H1 (cell line): ENCODE measurements around the gene FBXO21. TPM values are rescaled to one million over a fixed set of nuclear protein-coding genes. Genes with fewer than 3 reads are reported as not detected.

Experiments used
- CTCF ChIA-PET: fragments of 300-600 bp; sonication (Branson Sonifier 250); formaldehyde crosslinking; loops from one replicate; lab custom pipeline; 2021; ENCODE audit not compliant: partially characterized antibody; lab: Charles Lee
- POLR2A ChIA-PET: fragments of 300-600 bp; sonication (Branson Sonifier 250); formaldehyde crosslinking; loops from one replicate; lab custom pipeline; 2021; ENCODE audit warnings: inconsistent platforms; ENCODE audit not compliant: partially characterized antibody; lab: Charles Lee
- DNase-seq, 2 experiments: peaks; one replicate each; pipeline versions ENCODE4 v3.0.0 to v3.0.0-alpha.2; 2010 to 2022; ENCODE audit warnings: low spot score in 2 of 2, low read depth in 1 of 2, mixed read lengths in 1 of 2
- FAIRE-seq: peaks from 2 replicates; lab custom pipeline; 2011; peaks lifted over from hg19 to GRCh38; lab: Jason Lieb, UNC
- H2AFZ ChIP-seq: 2 replicates; pipeline ENCODE4 v1.8.1; 2012; ENCODE audit warnings: low read length, inconsistent platforms
- H2AK5ac ChIP-seq: 2 replicates; pipeline ENCODE4 v1.6.1; 2013; ENCODE audit warnings: low read depth, low read length
- H2BK120ac ChIP-seq: replicated peaks from 2 replicates; pipeline ENCODE3; 2013; ENCODE audit warnings: low read depth, low read length, inconsistent platforms
- H2BK12ac ChIP-seq: 2 replicates; pipeline ENCODE4 v1.6.1; 2013; ENCODE audit warnings: low read depth, low read length
- H2BK15ac ChIP-seq: 2 replicates; pipeline ENCODE4 v1.6.1; 2013; ENCODE audit warnings: low read length
- H2BK20ac ChIP-seq: 2 replicates; pipeline ENCODE4 v1.6.1; 2013; ENCODE audit warnings: low read length
- H2BK5ac ChIP-seq: 2 replicates; pipeline ENCODE4 v1.6.1; 2013; ENCODE audit warnings: low read depth, low read length
- H3K14ac ChIP-seq: 2 replicates; pipeline ENCODE4 v1.6.1; 2013; ENCODE audit warnings: inconsistent platforms; ENCODE audit not compliant: insufficient read length
- H3K18ac ChIP-seq: 2 replicates; pipeline ENCODE4 v1.6.1; 2013; ENCODE audit warnings: low read length; ENCODE audit errors: extremely low read depth
- H3K23ac ChIP-seq: 2 replicates; pipeline ENCODE4 v1.6.1; 2013; ENCODE audit warnings: inconsistent platforms; ENCODE audit not compliant: insufficient read length
- H3K23me2 ChIP-seq: 2 replicates; pipeline ENCODE4 v1.6.1; 2013; ENCODE audit warnings: low read depth, low read length
- H3K27ac ChIP-seq: 2 replicates; pipeline ENCODE4 v1.6.1; 2011; ENCODE audit warnings: low read depth, low read length, inconsistent platforms
- H3K27me3 ChIP-seq, 4 experiments: replicated peaks in 1 of 4; 1 replicate in 1 of 4; 2 replicates in 3 of 4; pipeline versions ENCODE4 v1.6.1 to v1.8.1; 2011 to 2013; ENCODE audit warnings: low read length in 3 of 4, mild to moderate bottlenecking in 3 of 4, inconsistent platforms in 2 of 4, mixed read lengths in 2 of 4, moderate library complexity in 1 of 4; ENCODE audit not compliant: control insufficient read depth in 3 of 4, insufficient read depth in 3 of 4; ENCODE audit errors: extremely low read depth in 1 of 4
- H3K36me3 ChIP-seq, 4 experiments: 2 replicates each; pipeline versions ENCODE4 v1.6.1 to v1.8.1; 2011 to 2013; ENCODE audit warnings: mild to moderate bottlenecking in 4 of 4, low read length in 3 of 4, moderate library complexity in 2 of 4, control low read depth in 1 of 4, inconsistent platforms in 1 of 4; ENCODE audit not compliant: insufficient read depth in 4 of 4, control insufficient read depth in 2 of 4
- H3K4ac ChIP-seq: replicated peaks from 2 replicates; pipeline ENCODE3; 2013; ENCODE audit warnings: low read length, low read depth, mixed read lengths, inconsistent platforms; ENCODE audit not compliant: insufficient read length
- H3K4me1 ChIP-seq, 4 experiments: replicated peaks in 1 of 4; 1 replicate in 1 of 4; 2 replicates in 3 of 4; pipeline versions ENCODE4 v1.6.1 to v1.8.1; 2011 to 2013; ENCODE audit warnings: low read length in 3 of 4, inconsistent platforms in 2 of 4, mixed read lengths in 1 of 4; ENCODE audit not compliant: insufficient read depth in 4 of 4, control insufficient read depth in 3 of 4
- H3K4me2 ChIP-seq, 2 experiments: 2 replicates each; pipeline versions ENCODE4 v1.6.1 to v1.8.1; 2011 to 2013; ENCODE audit warnings: low read depth in 2 of 2, low read length in 2 of 2, control low read depth in 1 of 2, inconsistent platforms in 1 of 2, mild to moderate bottlenecking in 1 of 2; ENCODE audit not compliant: insufficient read depth in 1 of 2
- H3K4me3 ChIP-seq, 4 experiments: fragments of 200-600, 300-600 bp in 1 of 4; sonication (generic), shearing (Covaris generic), sonication (Bioruptor Twin) in 1 of 4; 2 replicates each; pipeline versions ENCODE4 v1.5.1 to v1.8.1; 2011 to 2016; ENCODE audit warnings: low read length in 4 of 4, low read depth in 3 of 4, control low read depth in 2 of 4, inconsistent platforms in 2 of 4, mild to moderate bottlenecking in 2 of 4, mixed read lengths in 1 of 4, moderate library complexity in 1 of 4; ENCODE audit not compliant: insufficient read depth in 2 of 4; ENCODE audit errors: extremely low read depth in 1 of 4
- H3K56ac ChIP-seq: replicated peaks from 2 replicates; pipeline ENCODE3; 2013; ENCODE audit warnings: low read depth, mild to moderate bottlenecking, mixed read lengths, low read length, inconsistent platforms; ENCODE audit not compliant: insufficient read length
- H3K79me1 ChIP-seq: 2 replicates; pipeline ENCODE4 v1.6.1; 2013; ENCODE audit warnings: low read depth, low read length, control low read depth
- H3K79me2 ChIP-seq, 2 experiments: 2 replicates each; pipeline versions ENCODE4 v1.6.1 to v1.8.1; 2012 to 2013; ENCODE audit warnings: low read length in 2 of 2, mild to moderate bottlenecking in 2 of 2, inconsistent platforms in 1 of 2; ENCODE audit not compliant: insufficient read depth in 2 of 2, control insufficient read depth in 1 of 2
- H3K9ac ChIP-seq, 4 experiments: replicated peaks in 1 of 4; 1 replicate in 1 of 4; 2 replicates in 3 of 4; pipeline versions ENCODE4 v1.6.1 to v1.8.1; 2011 to 2013; ENCODE audit warnings: low read depth in 3 of 4, low read length in 3 of 4, control low read depth in 2 of 4, mild to moderate bottlenecking in 2 of 4, moderate library complexity in 2 of 4, inconsistent platforms in 1 of 4; ENCODE audit errors: extremely low read depth in 1 of 4
- H3K9me3 ChIP-seq, 2 experiments: 2 replicates each; pipeline versions ENCODE4 v1.6.1 to v1.8.1; 2012 to 2013; ENCODE audit warnings: mild to moderate bottlenecking in 2 of 2, moderate library complexity in 2 of 2, control low read depth in 1 of 2, inconsistent platforms in 1 of 2, low read depth in 1 of 2, low read length in 1 of 2, mixed read lengths in 1 of 2; ENCODE audit not compliant: insufficient read depth in 2 of 2
- H4K20me1 ChIP-seq, 2 experiments: replicated peaks in 1 of 2; 2 replicates each; pipeline versions ENCODE3 to v1.8.1; 2011 to 2013; ENCODE audit warnings: inconsistent platforms in 2 of 2, low read length in 2 of 2, mild to moderate bottlenecking in 1 of 2; ENCODE audit not compliant: insufficient read depth in 2 of 2, control insufficient read depth in 1 of 2
- H4K5ac ChIP-seq: 2 replicates; pipeline ENCODE4 v1.6.1; 2013; ENCODE audit warnings: low read length, low read depth, mixed read lengths, inconsistent platforms; ENCODE audit not compliant: insufficient read length
- H4K8ac ChIP-seq: 2 replicates; pipeline ENCODE4 v1.8.0; 2013; ENCODE audit warnings: mild to moderate bottlenecking, moderate library complexity, low read length, inconsistent platforms; ENCODE audit not compliant: insufficient read depth; ENCODE audit errors: extremely low read depth
- H4K91ac ChIP-seq: replicated peaks from 2 replicates; pipeline ENCODE3; 2013; ENCODE audit warnings: low read length, mixed read lengths, inconsistent platforms; ENCODE audit not compliant: insufficient read length
- BRCA1 ChIP-seq: IDR thresholded peaks from 2 replicates; pipeline ENCODE4 v1.6.1; 2012; ENCODE audit warnings: low read depth, low read length, improper control_type of control experiment
- CEBPB ChIP-seq: IDR thresholded peaks from 2 replicates; pipeline ENCODE4 v1.6.1; 2012; ENCODE audit warnings: low read depth, low read length
- CREB1 ChIP-seq: IDR thresholded peaks from 2 replicates; pipeline ENCODE4 v1.6.1; 2012; ENCODE audit warnings: inconsistent platforms
- GABPA ChIP-seq: IDR thresholded peaks from 2 replicates; pipeline ENCODE4 v1.6.1; 2011; ENCODE audit warnings: mild to moderate bottlenecking, low read length, moderate library complexity, borderline replicate concordance; ENCODE audit not compliant: insufficient read depth
- HDAC2 ChIP-seq, 2 experiments: fragments of 300-600 bp in 1 of 2; sonication (generic) in 1 of 2; IDR thresholded peaks; 2 replicates each; pipeline ENCODE4 v1.6.1; 2011 to 2012; ENCODE audit warnings: low read depth in 2 of 2, low read length in 2 of 2, mild to moderate bottlenecking in 2 of 2, moderate library complexity in 2 of 2, borderline replicate concordance in 1 of 2, inconsistent platforms in 1 of 2
- HDAC6 ChIP-seq: IDR thresholded peaks from one replicate; pipeline ENCODE4 v1.7.1; 2012; ENCODE audit warnings: low read depth, mild to moderate bottlenecking, inconsistent platforms, low read length, moderate library complexity
- JUN ChIP-seq: IDR thresholded peaks from 2 replicates; pipeline ENCODE4 v1.6.1; 2011; ENCODE audit warnings: low read depth, mild to moderate bottlenecking, improper control_type of control experiment, low read length
- KDM4A ChIP-seq: IDR thresholded peaks from one replicate; pipeline ENCODE4 v1.7.1; 2012; ENCODE audit warnings: low read depth, mild to moderate bottlenecking, moderate library complexity, low read length, inconsistent platforms; ENCODE audit not compliant: severe bottlenecking
- KDM5A ChIP-seq: fragments of 200-600 bp; IDR thresholded peaks from 2 replicates; pipeline ENCODE4 v1.7.1; 2012; ENCODE audit warnings: mild to moderate bottlenecking, low read length, inconsistent platforms, mixed read lengths
- RAD21 ChIP-seq, 2 experiments: IDR thresholded peaks in 1 of 2; conservative IDR thresholded peaks in 1 of 2; 2 replicates each; pipeline ENCODE4 v1.6.1; 2011; ENCODE audit warnings: low read depth in 2 of 2, low read length in 2 of 2, improper control_type of control experiment in 1 of 2, inconsistent platforms in 1 of 2, mild to moderate bottlenecking in 1 of 2, moderate library complexity in 1 of 2
- SAP30 ChIP-seq: fragments of 300-600 bp; sonication (generic); IDR thresholded peaks from 2 replicates; pipeline ENCODE4 v1.7.1; 2012; ENCODE audit warnings: low read length, moderate library complexity, mild to moderate bottlenecking, inconsistent platforms; ENCODE audit not compliant: insufficient read depth, insufficient replicate concordance
- TAF1 ChIP-seq: IDR thresholded peaks from 2 replicates; pipeline ENCODE4 v1.6.1; 2011; ENCODE audit warnings: mild to moderate bottlenecking, low read depth, low read length
- TCF12 ChIP-seq: IDR thresholded peaks from 2 replicates; pipeline ENCODE4 v1.6.1; 2011; ENCODE audit warnings: low read depth, mild to moderate bottlenecking, low read length
- WGBS, 2 experiments: shearing (Covaris generic) in 1 of 2; methylation state at CpG; one replicate each; pipeline versions ENCODE4 v1.1.6 to v1.1.7; 2013 to 2015; ENCODE audit warnings: low lambda C conversion rate in 2 of 2, mixed read lengths in 2 of 2, inconsistent platforms in 1 of 2, low coverage in 1 of 2, missing lambda C conversion rate in 1 of 2; ENCODE audit not compliant: insufficient replicate concordance in 2 of 2, insufficient coverage in 1 of 2, insufficient read length in 1 of 2; ENCODE audit errors: extremely low coverage in 1 of 2, missing lambda C conversion rate in 1 of 2; 5-methylcytosine and 5-hydroxymethylcytosine counted together
- polyA plus RNA-seq, 7 experiments: library from polyadenylated mRNA; depleted of rRNA in 3 of 7; stranded (reverse) in 5 of 7; unstranded in 2 of 7; fragments of >200 nt in 5 of 7; fragments of 200-250 nt in 2 of 7; gene quantifications; 1 replicate in 5 of 7; 2 replicates in 1 of 7; 4 replicates in 1 of 7; pipeline versions ENCODE4 v1.2.1 to v1.2.3, GENCODE V29; 2011 to 2013; ENCODE audit warnings: missing spikeins in 2 of 7, mixed read lengths in 2 of 7
- total RNA-seq: library from RNA; stranded (reverse); fragmentation: NEBNext Ultra II Directional; extraction: Animal tissue kit (Norgen Biotek cat#: 25700); gene quantifications from 2 replicates; pipeline ENCODE4 v1.2.1, GENCODE V29; 2021
- TF ChIP-seq, protein P1 (sequence below): IDR thresholded peaks from 2 replicates; pipeline ENCODE4 v1.6.1; 2011; ENCODE audit warnings: low read depth, mild to moderate bottlenecking, low read length; ENCODE audit not compliant: insufficient read depth

The FBXO21 gene
- total and polyA plus RNA-seq, 2 of the 8 experiments (the other 6 are each of a cell fraction or from before 2014, with no cell fraction given) = 57.0 to 80.6 TPM

DNA sequence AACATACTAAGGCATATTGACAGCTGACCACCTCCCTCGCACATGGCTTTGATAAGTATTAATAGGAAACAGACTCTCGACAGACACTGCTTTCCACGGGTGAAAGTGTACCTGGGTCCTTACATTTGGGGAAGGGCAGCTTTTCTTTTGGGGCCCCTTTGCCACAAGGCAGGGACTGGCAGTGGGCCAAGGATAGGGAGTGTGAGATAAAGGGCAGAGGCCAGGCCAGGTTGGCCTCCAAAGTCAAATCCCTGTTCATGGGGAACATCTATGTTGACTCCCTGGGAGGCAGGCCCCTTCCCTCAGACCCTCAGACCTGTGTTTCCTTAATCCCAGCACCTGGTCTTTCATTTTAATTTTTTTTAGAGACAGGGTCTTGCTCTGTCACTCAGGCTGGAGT, 19.4 kb upstream of the FBXO21 start:
- H3K9ac ChIP-seq = no peak overlapping the region
- no peak overlapping the region for H3K18ac ChIP-seq
- no peaks in the 10 kb centered on the region; a peak in 1 of 7 replicates for H3K27me3 ChIP-seq
- no peak overlapping the region for H2BK5ac ChIP-seq
- WGBS, 2 experiments = 81% methylated on average over 3 of the region's 3 CpGs; no CpG with 5 or more reads in 1 of the 2 experiments
- peaks cover 1 to 6% (median 4%) of the 10 kb centered on the region in 4 experiments; a peak in 4 of 7 replicates for H3K4me1 ChIP-seq
- no peaks in the 10 kb centered on the region for H3K9me3 ChIP-seq
- H3K4me2 ChIP-seq = no peak overlapping the region
- H2BK120ac ChIP-seq = no peak overlapping the region
- POLR2A ChIA-PET = no interaction called here
- no peak overlapping the region for H4K91ac ChIP-seq
- no peaks in the 10 kb centered on the region for H3K36me3 ChIP-seq
- no peak overlapping the region for H3K27ac ChIP-seq
- H3K14ac ChIP-seq = no peak overlapping the region
- H4K8ac ChIP-seq = no peak overlapping the region
- H4K5ac ChIP-seq = no peak overlapping the region
- no peak overlapping the region for H2BK20ac ChIP-seq
- no peak overlapping the region for H3K56ac ChIP-seq
- no peak overlapping the region for H2BK15ac ChIP-seq
- CTCF ChIA-PET = interaction anchor here (0.7 to 6.8 kb wide), 4 partner anchors 16 to 440 kb away, joined by 3 to 65 read pairs (median 24); no protein-coding TSS in a partner anchor
- no peaks in the 10 kb centered on the region for H3K79me1 ChIP-seq
- no peak overlapping the region for H3K23ac ChIP-seq
- FAIRE-seq = no peak
- no peak overlapping the region for H2AFZ ChIP-seq
- no peaks in the 10 kb centered on the region for H3K79me2 ChIP-seq
- H2BK12ac ChIP-seq = no peak overlapping the region
- H4K20me1 ChIP-seq = no peaks in the 10 kb centered on the region
- H3K4me3 ChIP-seq = no peak overlapping the region
- no peak overlapping the region for H2AK5ac ChIP-seq
- no peak for DNase-seq
- H3K23me2 ChIP-seq = no peaks in the 10 kb centered on the region; the same call in 1 of the 2 replicates
- no peak overlapping the region for H3K4ac ChIP-seq
- TF ChIP-seq KDM4A (no peak), BRCA1 (no peak), HDAC6 (no peak), HDAC2 (IDR thresholded peaks at IDR 0.05; ENCODE audit: borderline replicate concordance in 1 of 2, low read depth in 2 of 2, low read length in 2 of 2) (no peak), CREB1 (no peak), GABPA (no peak), JUN (no peak), RAD21 (IDR thresholded peaks at IDR 0.05 in 1 of 2, conservative IDR thresholded peaks at IDR 0.05 in 1 of 2; ENCODE audit: low read depth in 2 of 2, low read length in 2 of 2) (no peak), KDM5A (no peak), SAP30 (no peak), TCF12 (no peak), CEBPB (no peak), TAF1 (no peak)
- TF ChIP-seq, protein P1, sequence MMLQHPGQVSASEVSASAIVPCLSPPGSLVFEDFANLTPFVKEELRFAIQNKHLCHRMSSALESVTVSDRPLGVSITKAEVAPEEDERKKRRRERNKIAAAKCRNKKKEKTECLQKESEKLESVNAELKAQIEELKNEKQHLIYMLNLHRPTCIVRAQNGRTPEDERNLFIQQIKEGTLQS = no peak
